Testis (tissue), 3 donors: ENCODE measurements around the gene CD4. TPM values are rescaled to one million over a fixed set of nuclear protein-coding genes. Genes with fewer than 3 reads are reported as not detected.

Experiments used
- DNase-seq: peaks from one replicate; pipeline ENCODE4 v3.0.0-alpha.2; 2019
- H3K27ac ChIP-seq, 2 donors: fragments of 200-600 bp; sonication (generic); one replicate each; pipeline ENCODE4 v1.5.1; 2019
- H3K27me3 ChIP-seq: fragments of 200-600 bp; sonication (generic); one replicate; pipeline ENCODE4 v1.5.1; 2019
- H3K36me3 ChIP-seq: fragments of 200-600 bp; sonication (generic); one replicate; pipeline ENCODE4 v1.5.1; 2017; ENCODE audit warnings: low read depth; ENCODE audit errors: missing control alignments
- H3K4me1 ChIP-seq: fragments of 200-600 bp; sonication (generic); one replicate; pipeline ENCODE4 v1.5.1; 2019
- H3K4me3 ChIP-seq, 2 donors: fragments of 200-600 bp; sonication (generic); one replicate each; pipeline ENCODE4 v1.5.1; 2017 to 2019
- H3K9me3 ChIP-seq: fragments of 200-600 bp; sonication (generic); one replicate; pipeline ENCODE4 v1.5.1; 2017
- POLR2A ChIP-seq: fragments of 450-650 bp; IDR thresholded peaks from one replicate; pipeline ENCODE4 v1.6.1; 2017; ENCODE audit warnings: antibody characterized with exemption, mild to moderate bottlenecking, moderate library complexity
- WGBS, 2 donors: methylation state at CpG; one replicate each; pipeline ENCODE4 v1.1.5; 2018; 5-methylcytosine and 5-hydroxymethylcytosine counted together
- intact Hi-C: fragments of 100-400 bp; cut with DNase I; formaldehyde crosslinking; loops from one replicate; pipeline ENCODE4 v1.15.1; 2023; ENCODE audit warnings: low total_unique reads
- polyA plus RNA-seq: library from polyadenylated mRNA; stranded (reverse); fragments of 350-450 nt; fragmentation: Illumina TruSeq; extraction: RNeasy Lipid Tissue Mini Kit (QIAGEN cat#74804); gene quantifications from one replicate; pipeline ENCODE4 v1.2.3, GENCODE V29; 2014; ENCODE audit warnings: low read depth, low replicate concordance; ENCODE audit not compliant: insufficient read depth
- total RNA-seq, 2 donors: library from RNA; depleted of rRNA; stranded (reverse); fragments of >200 nt; gene quantifications; one replicate each; pipeline ENCODE4 v1.2.3, GENCODE V29; 2016
- TF ChIP-seq, protein P1 (sequence below), 3 experiments: fragments of 450-650 bp in 2 of 3; fragments of 200-600 bp in 1 of 3; sonication (generic) in 1 of 3; IDR thresholded peaks; one replicate each; pipeline ENCODE4 v1.5.1; 2016 to 2019; ENCODE audit warnings: antibody characterized with exemption in 3 of 3, mild to moderate bottlenecking in 2 of 3, moderate library complexity in 1 of 3

Gene CD4
- total and polyA plus RNA-seq, 3 donors from 2014 or later: 2.0 to 22.2 (median 4.5) TPM

DNA sequence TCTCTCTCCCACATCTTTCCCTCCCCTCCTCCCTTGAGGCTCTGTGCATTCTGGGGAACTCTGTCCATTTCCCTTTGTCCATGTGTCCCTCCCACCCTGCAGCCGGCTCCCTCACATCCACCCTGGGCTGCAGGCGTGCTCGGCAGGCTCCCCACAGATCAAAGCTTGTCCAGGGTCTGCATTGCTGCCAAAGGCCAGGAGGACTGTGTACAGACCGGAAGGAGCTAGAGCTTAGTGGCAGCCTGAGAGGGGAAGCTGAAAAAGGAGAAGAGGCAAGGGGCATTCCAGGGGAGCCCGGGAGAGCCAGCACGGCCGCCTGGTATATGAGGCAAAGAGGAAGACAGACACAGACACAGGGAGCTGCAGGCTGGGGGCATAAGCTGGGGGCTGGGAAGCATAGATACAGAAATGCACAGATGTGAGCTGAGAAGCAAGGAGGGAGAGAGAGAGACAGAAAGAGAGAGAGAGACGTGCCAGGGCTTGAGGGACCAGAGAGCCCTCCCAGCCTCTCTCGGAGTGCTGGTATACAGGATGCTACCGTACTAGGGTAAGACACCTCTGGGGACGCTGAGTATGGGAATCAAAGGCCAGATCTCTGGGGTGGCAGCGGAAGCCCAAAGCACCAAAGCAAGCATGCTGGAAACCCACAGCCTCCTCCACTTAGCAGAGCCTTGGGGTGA, 3.3 kb downstream of the CD4 start:
- no peak for DNase-seq
- Histone ChIP-seq H3K9me3 (no peaks in the 10 kb centered on the region), H3K27me3 (no peaks in the 10 kb centered on the region), H3K4me1 (peaks cover 13% of the 10 kb centered on the region), H3K27ac (no peak overlapping the region), H3K36me3 (no peaks in the 10 kb centered on the region), H3K4me3 (no peak overlapping the region)
- TF ChIP-seq POLR2A: no peak
- TF ChIP-seq, protein P1, sequence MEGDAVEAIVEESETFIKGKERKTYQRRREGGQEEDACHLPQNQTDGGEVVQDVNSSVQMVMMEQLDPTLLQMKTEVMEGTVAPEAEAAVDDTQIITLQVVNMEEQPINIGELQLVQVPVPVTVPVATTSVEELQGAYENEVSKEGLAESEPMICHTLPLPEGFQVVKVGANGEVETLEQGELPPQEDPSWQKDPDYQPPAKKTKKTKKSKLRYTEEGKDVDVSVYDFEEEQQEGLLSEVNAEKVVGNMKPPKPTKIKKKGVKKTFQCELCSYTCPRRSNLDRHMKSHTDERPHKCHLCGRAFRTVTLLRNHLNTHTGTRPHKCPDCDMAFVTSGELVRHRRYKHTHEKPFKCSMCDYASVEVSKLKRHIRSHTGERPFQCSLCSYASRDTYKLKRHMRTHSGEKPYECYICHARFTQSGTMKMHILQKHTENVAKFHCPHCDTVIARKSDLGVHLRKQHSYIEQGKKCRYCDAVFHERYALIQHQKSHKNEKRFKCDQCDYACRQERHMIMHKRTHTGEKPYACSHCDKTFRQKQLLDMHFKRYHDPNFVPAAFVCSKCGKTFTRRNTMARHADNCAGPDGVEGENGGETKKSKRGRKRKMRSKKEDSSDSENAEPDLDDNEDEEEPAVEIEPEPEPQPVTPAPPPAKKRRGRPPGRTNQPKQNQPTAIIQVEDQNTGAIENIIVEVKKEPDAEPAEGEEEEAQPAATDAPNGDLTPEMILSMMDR (IDR thresholded peaks at IDR 0.05): no peak
- 22 to 24% methylated on average over 8 to 12 of the region's 12 CpGs for WGBS, 2 donors
- intact Hi-C loops: no loop called here

DNA sequence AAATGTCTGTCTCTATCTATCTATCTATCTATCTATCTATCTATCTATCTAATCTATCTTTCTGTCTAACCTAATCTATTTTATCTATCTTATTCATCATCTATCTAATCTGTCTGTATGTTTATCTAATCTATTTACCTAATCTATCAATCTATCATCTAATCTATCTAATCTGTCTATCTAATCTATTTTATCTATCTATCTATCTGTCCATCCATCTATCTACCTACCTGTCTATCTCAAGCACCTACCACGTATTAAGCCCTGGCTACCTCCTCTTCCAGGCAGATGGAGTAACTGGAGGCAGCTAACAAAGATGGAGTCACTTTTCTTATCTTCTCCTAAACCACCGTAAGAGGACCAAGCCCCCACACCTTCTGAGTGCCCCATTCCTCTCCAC, 5.8 kb downstream of the CD4 start:
- H3K27ac ChIP-seq: no peak overlapping the region
- intact Hi-C loops: no loop called here
- 70 to 72% methylated on average over 2 of the region's 2 CpGs for WGBS, 2 donors
- TF ChIP-seq POLR2A: no peak
- TF ChIP-seq, protein P1 (IDR thresholded peaks at IDR 0.05): no peak
- H3K9me3 ChIP-seq: no peaks in the 10 kb centered on the region
- peaks cover 13% of the 10 kb centered on the region for H3K4me1 ChIP-seq
- H3K27me3 ChIP-seq: no peaks in the 10 kb centered on the region
- no peaks in the 10 kb centered on the region for H3K36me3 ChIP-seq
- H3K4me3 ChIP-seq: no peak overlapping the region
- no peak for DNase-seq

DNA sequence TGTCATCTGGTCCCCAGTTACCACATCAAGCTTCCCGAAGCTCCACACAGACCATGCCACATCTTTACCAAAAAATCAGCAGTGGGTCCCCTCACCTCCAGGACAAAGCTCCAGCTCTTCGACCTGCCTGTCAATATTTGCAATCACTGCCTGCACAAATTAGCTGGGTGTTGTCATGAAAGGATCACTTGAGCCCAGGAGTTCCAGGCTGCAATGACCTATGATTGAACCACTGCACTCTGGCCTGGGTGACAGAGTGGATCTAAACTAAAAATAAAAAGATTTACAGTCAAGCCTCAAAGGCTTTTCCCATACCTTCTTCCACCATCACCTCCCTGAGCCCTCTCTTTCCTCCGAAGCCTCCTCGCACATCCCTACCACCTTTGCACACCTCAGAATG, 7.2 kb downstream of the CD4 start:
- H3K9me3 ChIP-seq: no peaks in the 10 kb centered on the region
- TF ChIP-seq, protein P1 (IDR thresholded peaks at IDR 0.05): no peak
- TF ChIP-seq POLR2A: no peak
- no peak overlapping the region for H3K27ac ChIP-seq
- H3K36me3 ChIP-seq: no peaks in the 10 kb centered on the region
- intact Hi-C loops: no loop called here
- H3K4me3 ChIP-seq: no peak overlapping the region
- no peaks in the 10 kb centered on the region for H3K27me3 ChIP-seq
- DNase-seq: no peak
- 95 to 100% methylated on average over 4 of the region's 4 CpGs for WGBS, 2 donors
- peaks cover 5% of the 10 kb centered on the region for H3K4me1 ChIP-seq

DNA sequence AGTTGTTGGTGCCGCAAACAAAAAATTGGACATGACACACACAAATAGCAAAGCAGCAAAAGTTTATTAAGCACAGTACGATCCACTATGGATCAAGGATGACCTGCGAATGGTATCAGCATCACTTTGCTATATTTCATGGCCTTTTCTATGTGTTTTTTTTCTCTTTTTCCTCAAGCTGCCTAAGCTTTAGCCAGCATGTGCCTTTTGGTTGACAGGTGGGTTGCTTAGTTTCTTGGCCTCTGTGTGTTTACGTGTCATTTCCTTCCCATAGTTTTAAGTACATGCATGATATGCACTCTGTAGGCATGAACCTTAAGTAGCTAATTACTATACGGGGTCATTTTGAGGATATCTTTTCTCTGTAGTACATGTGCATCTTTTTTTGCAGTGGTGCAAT, 9.8 kb downstream of the CD4 start:
- no peak for DNase-seq
- H3K27ac ChIP-seq: no peak overlapping the region
- H3K36me3 ChIP-seq: no peaks in the 10 kb centered on the region
- no peaks in the 10 kb centered on the region for H3K9me3 ChIP-seq
- no peak for TF ChIP-seq POLR2A
- TF ChIP-seq, protein P1 (IDR thresholded peaks at IDR 0.05): no peak
- 89 to 96% methylated on average over 5 of the region's 5 CpGs for WGBS, 2 donors
- intact Hi-C loops: no loop called here
- no peak overlapping the region for H3K4me3 ChIP-seq
- H3K4me1 ChIP-seq: no peaks in the 10 kb centered on the region
- H3K27me3 ChIP-seq: no peaks in the 10 kb centered on the region

DNA sequence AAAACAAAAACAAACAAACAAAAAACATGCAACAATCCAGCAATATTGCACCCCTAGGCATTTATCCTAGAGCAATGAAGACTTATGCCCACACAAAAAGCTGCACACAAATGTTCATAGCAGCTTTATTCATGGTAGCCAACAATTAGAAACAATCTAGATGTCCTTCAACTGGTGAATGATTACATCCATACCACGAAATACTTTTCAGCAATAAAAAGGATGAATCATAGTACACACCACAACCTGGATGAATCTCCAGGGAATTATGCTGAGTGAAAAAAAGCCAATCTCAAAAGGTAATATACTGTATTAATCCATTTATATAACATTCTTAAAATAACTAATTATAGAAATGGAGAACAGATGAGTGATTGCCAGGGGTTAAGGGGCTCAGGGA, 17.8 kb downstream of the CD4 start:
- DNase-seq: no peak
- no peaks in the 10 kb centered on the region for H3K9me3 ChIP-seq
- H3K27ac ChIP-seq: no peak overlapping the region
- WGBS, 2 donors: 52 to 56% methylated on average over 1 of the region's 1 CpG
- no peaks in the 10 kb centered on the region for H3K36me3 ChIP-seq
- no peaks in the 10 kb centered on the region for H3K27me3 ChIP-seq
- intact Hi-C loops: no loop called here
- TF ChIP-seq, protein P1 (IDR thresholded peaks at IDR 0.05): no peak
- TF ChIP-seq POLR2A: no peak
- no peak overlapping the region for H3K4me3 ChIP-seq
- no peaks in the 10 kb centered on the region for H3K4me1 ChIP-seq
